Measurements from ENCODE around the gene SERPINE3.

GRCh38 chr13:51380269-51380668 is 40.8 kb downstream of the SERPINE3 start:
- TF ChIP-seq, protein P1, sequence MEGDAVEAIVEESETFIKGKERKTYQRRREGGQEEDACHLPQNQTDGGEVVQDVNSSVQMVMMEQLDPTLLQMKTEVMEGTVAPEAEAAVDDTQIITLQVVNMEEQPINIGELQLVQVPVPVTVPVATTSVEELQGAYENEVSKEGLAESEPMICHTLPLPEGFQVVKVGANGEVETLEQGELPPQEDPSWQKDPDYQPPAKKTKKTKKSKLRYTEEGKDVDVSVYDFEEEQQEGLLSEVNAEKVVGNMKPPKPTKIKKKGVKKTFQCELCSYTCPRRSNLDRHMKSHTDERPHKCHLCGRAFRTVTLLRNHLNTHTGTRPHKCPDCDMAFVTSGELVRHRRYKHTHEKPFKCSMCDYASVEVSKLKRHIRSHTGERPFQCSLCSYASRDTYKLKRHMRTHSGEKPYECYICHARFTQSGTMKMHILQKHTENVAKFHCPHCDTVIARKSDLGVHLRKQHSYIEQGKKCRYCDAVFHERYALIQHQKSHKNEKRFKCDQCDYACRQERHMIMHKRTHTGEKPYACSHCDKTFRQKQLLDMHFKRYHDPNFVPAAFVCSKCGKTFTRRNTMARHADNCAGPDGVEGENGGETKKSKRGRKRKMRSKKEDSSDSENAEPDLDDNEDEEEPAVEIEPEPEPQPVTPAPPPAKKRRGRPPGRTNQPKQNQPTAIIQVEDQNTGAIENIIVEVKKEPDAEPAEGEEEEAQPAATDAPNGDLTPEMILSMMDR (IDR thresholded peaks at IDR 0.05), result no peak
- no peak for TF ChIP-seq POLR2A (IDR thresholded peaks at IDR 0.05)

Measured in testis (tissue), 2 donors.